NT2/D1 (cell line): ENCODE results near the gene FBXL22.

Source experiments
- DNase-seq: peaks from one replicate; pipeline ENCODE4 v3.0.0-alpha.2; 2011; ENCODE audit warnings: low read depth, low spot score
- H3K27me3 ChIP-seq: 2 replicates; pipeline ENCODE4 v1.6.0; 2011; ENCODE audit warnings: mild to moderate bottlenecking; ENCODE audit not compliant: insufficient read length, insufficient read depth
- H3K36me3 ChIP-seq: 2 replicates; pipeline ENCODE4 v1.6.1; 2011; ENCODE audit warnings: mild to moderate bottlenecking, low read length, mixed read lengths; ENCODE audit not compliant: insufficient read depth, insufficient read length
- H3K4me1 ChIP-seq: 2 replicates; pipeline ENCODE4 v1.5.1; 2011; ENCODE audit not compliant: insufficient read depth, insufficient read length
- H3K4me3 ChIP-seq: 2 replicates; pipeline ENCODE4 v1.5.1; 2011; ENCODE audit warnings: low read depth; ENCODE audit not compliant: insufficient read length
- H3K9ac ChIP-seq: 2 replicates; pipeline ENCODE4 v1.6.0; 2011; ENCODE audit warnings: low read depth; ENCODE audit not compliant: insufficient read length
- H3K9me3 ChIP-seq: 2 replicates; pipeline ENCODE4 v1.5.1; 2011; ENCODE audit warnings: mild to moderate bottlenecking, low read length; ENCODE audit not compliant: insufficient read depth
- SUZ12 ChIP-seq: IDR thresholded peaks from 2 replicates; pipeline ENCODE4 v1.6.1; 2011; ENCODE audit not compliant: insufficient read length, insufficient read depth; ENCODE audit errors: extremely low read depth
- YY1 ChIP-seq: IDR thresholded peaks from 2 replicates; pipeline ENCODE4 v1.6.1; 2011; ENCODE audit not compliant: insufficient read length, insufficient read depth
- ZNF274 ChIP-seq: IDR thresholded peaks from 2 replicates; pipeline ENCODE4 v1.6.1; 2011; ENCODE audit warnings: mild to moderate bottlenecking, low read depth, low read length

The FBXL22 gene

GRCh38 chr15:63560741-63561448, 36.3 kb upstream of the FBXL22 start:
- Histone ChIP-seq H3K9ac (no peak overlapping the region), H3K4me1 (no peaks in the 10 kb centered on the region), H3K27me3 (no peaks in the 10 kb centered on the region), H3K36me3 (peaks cover 54% of the 10 kb centered on the region), H3K9me3 (no peaks in the 10 kb centered on the region), H3K4me3 (no peak overlapping the region)
- DNase-seq = no peak
- no peak for TF ChIP-seq YY1
- TF ChIP-seq SUZ12 = no peak
- TF ChIP-seq ZNF274 = no peak

- peaks cover 55% of the 10 kb centered on the region for H3K36me3 ChIP-seq
These were observed 33.1 kb upstream of the FBXL22 start for GRCh38 chr15:63564093-63564492.

GRCh38 chr15:63565536-63566186, 31.5 kb upstream of the FBXL22 start:
- no peaks in the 10 kb centered on the region for H3K9me3 ChIP-seq
- H3K4me1 ChIP-seq = no peaks in the 10 kb centered on the region
- H3K4me3 ChIP-seq = no peak overlapping the region
- TF ChIP-seq ZNF274 = no peak
- no peak for TF ChIP-seq YY1
- no peak for TF ChIP-seq SUZ12
- no peak overlapping the region for H3K9ac ChIP-seq
- H3K36me3 ChIP-seq = peaks cover 58% of the 10 kb centered on the region
- no peaks in the 10 kb centered on the region for H3K27me3 ChIP-seq
- no peak for DNase-seq

More at GRCh38 chr15:63564093-63564492, 33.1 kb upstream of the FBXL22 start:
- Histone ChIP-seq H3K4me3 (no peak overlapping the region), H3K9ac (no peak overlapping the region), H3K4me1 (no peaks in the 10 kb centered on the region), H3K9me3 (no peaks in the 10 kb centered on the region), H3K27me3 (no peaks in the 10 kb centered on the region)
- no peak for DNase-seq
- TF ChIP-seq YY1 = no peak
- no peak for TF ChIP-seq ZNF274
- no peak for TF ChIP-seq SUZ12

GRCh38 chr15:63572749-63573464, 24.3 kb upstream of the FBXL22 start:
- TF ChIP-seq SUZ12 (no peak), YY1 (no peak), ZNF274 (no peak)
- no peaks in the 10 kb centered on the region for H3K4me1 ChIP-seq
- H3K4me3 ChIP-seq = no peak overlapping the region
- peaks cover 46% of the 10 kb centered on the region for H3K36me3 ChIP-seq
- DNase-seq = no peak
- H3K9ac ChIP-seq = no peak overlapping the region
- no peaks in the 10 kb centered on the region for H3K27me3 ChIP-seq
- no peaks in the 10 kb centered on the region for H3K9me3 ChIP-seq

- no peak for DNase-seq
- Histone ChIP-seq H3K9ac (no peak overlapping the region), H3K27me3 (no peaks in the 10 kb centered on the region), H3K4me1 (no peaks in the 10 kb centered on the region), H3K36me3 (peaks cover 45% of the 10 kb centered on the region), H3K9me3 (no peaks in the 10 kb centered on the region), H3K4me3 (no peak overlapping the region)
- no peak for TF ChIP-seq ZNF274
- no peak for TF ChIP-seq SUZ12
- TF ChIP-seq YY1 = no peak
These were observed 23.7 kb upstream of the FBXL22 start for GRCh38 chr15:63573533-63573932.

GRCh38 chr15:63575312-63575711, 21.9 kb upstream of the FBXL22 start:
- no peaks in the 10 kb centered on the region for H3K4me1 ChIP-seq
- no peak overlapping the region for H3K9ac ChIP-seq
- H3K36me3 ChIP-seq = peaks cover 40% of the 10 kb centered on the region

GRCh38 chr15:63576441-63576840, 20.7 kb upstream of the FBXL22 start:
- TF ChIP-seq SUZ12 (no peak), ZNF274 (no peak), YY1 (no peak)
- H3K9ac ChIP-seq = no peak overlapping the region
- H3K4me3 ChIP-seq = no peak overlapping the region
- H3K36me3 ChIP-seq = peaks cover 32% of the 10 kb centered on the region
- no peaks in the 10 kb centered on the region for H3K4me1 ChIP-seq
- DNase-seq = no peak
- H3K9me3 ChIP-seq = no peaks in the 10 kb centered on the region
- H3K27me3 ChIP-seq = no peaks in the 10 kb centered on the region

More at GRCh38 chr15:63575312-63575711, 21.9 kb upstream of the FBXL22 start:
- TF ChIP-seq SUZ12 (no peak), YY1 (no peak), ZNF274 (no peak)
- H3K9me3 ChIP-seq = no peaks in the 10 kb centered on the region
- no peaks in the 10 kb centered on the region for H3K27me3 ChIP-seq
- H3K4me3 ChIP-seq = no peak overlapping the region
- no peak for DNase-seq
